GM12873 (cell line): ENCODE data around the gene COQ5.

Experiments used
- CTCF ChIP-seq: IDR thresholded peaks from 2 replicates; pipeline ENCODE4 v1.5.1; 2012; ENCODE audit warnings: low read depth, mild to moderate bottlenecking, moderate library complexity, low read length, control low read depth; ENCODE audit not compliant: insufficient read depth; ENCODE audit errors: missing control alignments

The COQ5 gene, protein sequence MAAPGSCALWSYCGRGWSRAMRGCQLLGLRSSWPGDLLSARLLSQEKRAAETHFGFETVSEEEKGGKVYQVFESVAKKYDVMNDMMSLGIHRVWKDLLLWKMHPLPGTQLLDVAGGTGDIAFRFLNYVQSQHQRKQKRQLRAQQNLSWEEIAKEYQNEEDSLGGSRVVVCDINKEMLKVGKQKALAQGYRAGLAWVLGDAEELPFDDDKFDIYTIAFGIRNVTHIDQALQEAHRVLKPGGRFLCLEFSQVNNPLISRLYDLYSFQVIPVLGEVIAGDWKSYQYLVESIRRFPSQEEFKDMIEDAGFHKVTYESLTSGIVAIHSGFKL

GRCh38 chr12:120528861-120529525, at the start of gene COQ5:
COQ5 (minus strand) TSS chr12:120529158; CDS start chr12:120529141, 17 bp downstream.
- TF ChIP-seq CTCF = no peak

GRCh38 chr12:120574106-120574505, 45.1 kb upstream of the COQ5 start:
- no peak for TF ChIP-seq CTCF

GRCh38 chr12:120573560-120573959, 44.6 kb upstream of the COQ5 start:
- TF ChIP-seq CTCF = no peak

- TF ChIP-seq CTCF = no peak
Measured at GRCh38 chr12:120571299-120571698, 42.3 kb upstream of the COQ5 start.

- no peak for TF ChIP-seq CTCF
Measured at GRCh38 chr12:120563495-120563894, 34.5 kb upstream of the COQ5 start.

DNA sequence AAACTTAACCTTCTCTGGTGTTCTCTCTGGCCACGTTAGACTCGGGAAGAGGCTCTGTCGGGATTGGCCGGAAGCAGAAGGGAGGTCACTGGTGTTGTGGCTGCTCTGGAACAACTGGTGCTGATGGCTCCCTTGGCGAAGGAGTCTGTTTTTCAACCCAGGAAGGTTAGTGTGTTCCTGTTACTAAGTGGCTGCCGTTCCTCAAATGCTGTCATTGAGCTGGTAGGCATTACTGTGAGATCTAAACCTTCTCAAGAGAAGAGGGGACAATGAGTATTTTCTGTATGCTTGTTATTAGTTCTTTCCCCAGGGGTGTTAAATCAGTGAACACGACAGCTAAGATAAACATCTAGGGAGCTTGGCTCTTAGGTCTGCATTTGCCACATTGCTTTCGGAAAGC, 33.9 kb upstream of the COQ5 start:
- TF ChIP-seq CTCF = no peak

DNA sequence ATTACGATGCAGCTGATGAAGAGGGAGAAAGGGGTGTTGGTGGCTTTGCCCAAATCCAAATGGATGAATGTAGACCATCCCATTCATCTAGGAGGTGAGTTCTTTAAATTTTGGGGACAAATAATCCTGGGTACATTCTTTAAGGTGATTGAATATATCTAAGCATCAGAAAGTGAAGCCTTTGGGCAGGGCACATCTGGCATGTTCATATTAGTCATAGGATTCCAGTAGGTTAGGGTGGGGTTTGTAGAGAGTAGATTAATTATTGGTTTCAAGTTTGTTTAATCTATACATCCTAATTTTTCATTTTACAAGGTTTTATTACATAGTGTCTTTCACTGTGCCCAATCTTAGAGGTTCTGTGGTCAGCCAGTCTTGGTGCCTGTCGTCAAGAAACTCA, 28.6 kb upstream of the COQ5 start:
- no peak for TF ChIP-seq CTCF
